Measurements from ENCODE around the gene SDK2.

The SDK2 gene

DNA sequence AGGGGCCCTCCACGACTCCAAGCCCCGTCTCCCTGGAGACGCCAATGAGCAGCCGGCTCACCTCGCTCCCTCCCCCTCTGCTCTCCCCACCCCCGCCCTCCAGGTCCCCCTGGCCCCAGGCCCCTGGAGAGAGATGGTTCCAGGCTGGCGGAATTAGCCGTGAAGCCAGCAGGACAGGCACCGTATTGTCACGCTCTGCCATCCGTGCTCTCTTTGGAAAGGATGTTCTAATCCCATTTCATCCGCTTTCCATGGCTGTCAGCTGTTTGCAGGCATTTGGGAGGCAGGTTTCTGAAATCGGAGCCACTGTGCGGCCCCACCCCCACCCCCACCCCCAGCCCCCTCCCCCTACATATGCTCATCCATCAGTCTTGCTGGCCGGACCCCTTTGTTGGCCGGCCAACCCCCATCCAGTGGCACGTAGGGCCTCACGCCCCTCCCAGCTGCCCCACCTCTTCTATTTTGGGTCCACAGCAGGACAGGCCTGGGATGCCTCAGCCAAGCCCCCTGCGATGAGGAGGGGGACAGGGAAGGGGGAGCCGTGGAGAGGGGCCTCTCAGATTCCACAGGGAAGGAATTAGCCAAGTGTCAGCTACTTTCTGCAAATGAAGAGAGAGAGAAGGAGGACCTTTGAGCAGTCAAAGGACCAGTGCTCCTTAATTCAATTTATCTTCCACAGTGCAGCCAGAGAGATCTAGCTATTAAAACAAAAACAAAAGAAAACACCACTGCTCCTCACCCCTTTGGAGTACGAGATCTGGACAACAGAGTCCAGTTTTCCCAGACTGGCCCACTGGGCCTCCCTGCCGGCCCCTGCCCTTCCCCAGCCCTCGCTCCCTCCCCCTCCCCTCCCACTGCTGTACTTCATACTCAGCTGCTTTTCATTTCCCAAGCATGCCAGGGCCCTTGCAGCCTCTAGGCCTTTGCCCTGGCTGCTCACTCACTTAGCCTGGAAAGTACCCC is 30.7 kb downstream of the SDK2 start:
- no peak for TF ChIP-seq TAF1 (IDR thresholded peaks at IDR 0.05; ENCODE audit: borderline replicate concordance, insufficient read depth, low read length)
- TF ChIP-seq, protein P1, sequence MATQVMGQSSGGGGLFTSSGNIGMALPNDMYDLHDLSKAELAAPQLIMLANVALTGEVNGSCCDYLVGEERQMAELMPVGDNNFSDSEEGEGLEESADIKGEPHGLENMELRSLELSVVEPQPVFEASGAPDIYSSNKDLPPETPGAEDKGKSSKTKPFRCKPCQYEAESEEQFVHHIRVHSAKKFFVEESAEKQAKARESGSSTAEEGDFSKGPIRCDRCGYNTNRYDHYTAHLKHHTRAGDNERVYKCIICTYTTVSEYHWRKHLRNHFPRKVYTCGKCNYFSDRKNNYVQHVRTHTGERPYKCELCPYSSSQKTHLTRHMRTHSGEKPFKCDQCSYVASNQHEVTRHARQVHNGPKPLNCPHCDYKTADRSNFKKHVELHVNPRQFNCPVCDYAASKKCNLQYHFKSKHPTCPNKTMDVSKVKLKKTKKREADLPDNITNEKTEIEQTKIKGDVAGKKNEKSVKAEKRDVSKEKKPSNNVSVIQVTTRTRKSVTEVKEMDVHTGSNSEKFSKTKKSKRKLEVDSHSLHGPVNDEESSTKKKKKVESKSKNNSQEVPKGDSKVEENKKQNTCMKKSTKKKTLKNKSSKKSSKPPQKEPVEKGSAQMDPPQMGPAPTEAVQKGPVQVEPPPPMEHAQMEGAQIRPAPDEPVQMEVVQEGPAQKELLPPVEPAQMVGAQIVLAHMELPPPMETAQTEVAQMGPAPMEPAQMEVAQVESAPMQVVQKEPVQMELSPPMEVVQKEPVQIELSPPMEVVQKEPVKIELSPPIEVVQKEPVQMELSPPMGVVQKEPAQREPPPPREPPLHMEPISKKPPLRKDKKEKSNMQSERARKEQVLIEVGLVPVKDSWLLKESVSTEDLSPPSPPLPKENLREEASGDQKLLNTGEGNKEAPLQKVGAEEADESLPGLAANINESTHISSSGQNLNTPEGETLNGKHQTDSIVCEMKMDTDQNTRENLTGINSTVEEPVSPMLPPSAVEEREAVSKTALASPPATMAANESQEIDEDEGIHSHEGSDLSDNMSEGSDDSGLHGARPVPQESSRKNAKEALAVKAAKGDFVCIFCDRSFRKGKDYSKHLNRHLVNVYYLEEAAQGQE (IDR thresholded peaks at IDR 0.05; ENCODE audit: insufficient read depth in 1 of 2, low read depth in 2 of 2, low read length in 2 of 2) = no peak
- no peak for TF ChIP-seq FOXP2 (optimal IDR thresholded peaks at IDR 0.05; ENCODE audit: borderline replicate concordance, extremely low read depth, extremely low read length, insufficient read depth)
- TF ChIP-seq POLR2AphosphoS5 (IDR thresholded peaks at IDR 0.05; ENCODE audit: low read depth, low read length) = no peak
- TF ChIP-seq SIN3A (IDR thresholded peaks at IDR 0.05; ENCODE audit: borderline replicate concordance, insufficient read depth, low read length) = no peak

DNA sequence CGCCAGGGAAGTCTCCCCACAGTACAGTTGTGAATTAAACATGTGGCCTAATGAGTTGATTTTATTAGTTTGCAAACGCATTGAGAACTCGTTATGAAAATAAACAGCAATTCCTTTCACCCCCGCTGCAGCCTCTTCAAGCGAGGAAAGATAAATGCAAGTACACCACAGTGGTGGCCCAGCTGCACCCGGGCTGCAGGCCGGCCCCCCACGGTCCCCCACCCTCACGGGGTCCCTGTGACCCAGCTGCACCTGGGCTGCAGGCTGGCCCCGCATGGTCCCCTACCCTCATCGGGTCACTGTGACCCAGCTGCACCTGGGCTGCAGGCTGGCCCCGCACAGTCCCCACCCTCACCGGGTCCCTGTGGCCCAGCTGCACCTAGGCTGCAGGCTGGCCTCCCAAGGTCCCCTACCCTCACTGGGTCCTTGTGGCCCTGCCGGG is 32.2 kb downstream of the SDK2 start:
- TF ChIP-seq SIN3A (IDR thresholded peaks at IDR 0.05; ENCODE audit: borderline replicate concordance, insufficient read depth, low read length) (no peak), POLR2AphosphoS5 (IDR thresholded peaks at IDR 0.05; ENCODE audit: low read depth, low read length) (no peak), FOXP2 (optimal IDR thresholded peaks at IDR 0.05; ENCODE audit: borderline replicate concordance, extremely low read depth, extremely low read length, insufficient read depth) (no peak), TAF1 (IDR thresholded peaks at IDR 0.05; ENCODE audit: borderline replicate concordance, insufficient read depth, low read length) (no peak)
- TF ChIP-seq, protein P1 (IDR thresholded peaks at IDR 0.05; ENCODE audit: insufficient read depth in 1 of 2, low read depth in 2 of 2, low read length in 2 of 2) = no peak

DNA sequence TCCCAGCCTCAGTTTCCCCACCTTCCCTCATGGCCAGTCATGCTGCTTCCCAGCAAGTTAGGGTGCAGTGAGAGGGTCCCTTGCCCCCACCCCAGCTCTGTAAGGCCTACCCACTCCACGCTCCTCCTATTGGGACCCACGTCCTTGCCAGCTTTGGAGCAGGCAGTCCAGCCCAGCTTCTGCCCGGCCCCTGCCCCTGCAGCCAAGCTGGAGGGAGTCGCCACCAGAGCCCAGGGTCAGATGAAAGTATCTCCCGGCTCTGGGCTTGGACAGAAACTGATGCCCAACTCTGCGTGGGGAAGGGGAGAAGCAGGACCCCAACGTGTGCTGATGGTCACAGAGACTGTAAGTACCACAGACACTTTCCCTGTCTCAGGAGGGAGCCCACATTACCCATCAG is 32.6 kb downstream of the SDK2 start:
- no peak for TF ChIP-seq TAF1 (IDR thresholded peaks at IDR 0.05; ENCODE audit: borderline replicate concordance, insufficient read depth, low read length)
- no peak for TF ChIP-seq SIN3A (IDR thresholded peaks at IDR 0.05; ENCODE audit: borderline replicate concordance, insufficient read depth, low read length)
- TF ChIP-seq FOXP2 (optimal IDR thresholded peaks at IDR 0.05; ENCODE audit: borderline replicate concordance, extremely low read depth, extremely low read length, insufficient read depth) = no peak
- TF ChIP-seq POLR2AphosphoS5 (IDR thresholded peaks at IDR 0.05; ENCODE audit: low read depth, low read length) = no peak
- TF ChIP-seq, protein P1 (IDR thresholded peaks at IDR 0.05; ENCODE audit: insufficient read depth in 1 of 2, low read depth in 2 of 2, low read length in 2 of 2) = no peak

- TF ChIP-seq TAF1 (IDR thresholded peaks at IDR 0.05; ENCODE audit: borderline replicate concordance, insufficient read depth, low read length) (no peak), FOXP2 (optimal IDR thresholded peaks at IDR 0.05; ENCODE audit: borderline replicate concordance, extremely low read depth, extremely low read length, insufficient read depth) (no peak), POLR2AphosphoS5 (IDR thresholded peaks at IDR 0.05; ENCODE audit: low read depth, low read length) (no peak), SIN3A (IDR thresholded peaks at IDR 0.05; ENCODE audit: borderline replicate concordance, insufficient read depth, low read length) (no peak)
- TF ChIP-seq, protein P1 (IDR thresholded peaks at IDR 0.05; ENCODE audit: insufficient read depth in 1 of 2, low read depth in 2 of 2, low read length in 2 of 2) = no peak
These were observed 33.8 kb downstream of the SDK2 start for GRCh38 chr17:73610331-73610911.
